HPDE6-E6E7 (cell line): ENCODE data around the gene SLC2A4RG.

Experiments used
- DNase-seq: peaks from one replicate; pipeline ENCODE4 v3.0.0; 2011; ENCODE audit warnings: missing footprints; ENCODE audit errors: extremely low spot score

Gene SLC2A4RG

GRCh38 chr20:63740627-63741353 lies 1.2 kb downstream of the SLC2A4RG start:
- DNase-seq, result peak; percentile 97

- DNase-seq, result no peak
These were observed 1.7 kb downstream of the SLC2A4RG start for GRCh38 chr20:63741354-63741675.

- DNase-seq, result no peak
These were observed 2.3 kb downstream of the SLC2A4RG start for GRCh38 chr20:63741676-63742380.

- DNase-seq, result no peak
These were observed 2.9 kb downstream of the SLC2A4RG start for GRCh38 chr20:63742381-63743024.

GRCh38 chr20:63743210-63743970 lies 3.8 kb downstream of the SLC2A4RG start:
- no peak for DNase-seq

- DNase-seq, result no peak
These were observed 4.6 kb downstream of the SLC2A4RG start for GRCh38 chr20:63744158-63744557.

- DNase-seq, result no peak
These were observed 5.2 kb downstream of the SLC2A4RG start for GRCh38 chr20:63744574-63745423.

GRCh38 chr20:63745424-63745805 lies 5.8 kb downstream of the SLC2A4RG start:
- DNase-seq, result no peak

GRCh38 chr20:63745961-63746731 lies 6.6 kb downstream of the SLC2A4RG start:
- DNase-seq, result no peak

- DNase-seq, result no peak
These were observed 7.3 kb downstream of the SLC2A4RG start for GRCh38 chr20:63746751-63747315.

GRCh38 chr20:63747622-63748069 lies 8.1 kb downstream of the SLC2A4RG start:
- DNase-seq, result no peak

- DNase-seq, result no peak
These were observed 8.7 kb downstream of the SLC2A4RG start for GRCh38 chr20:63748070-63748933.

GRCh38 chr20:63748934-63749270 lies 9.3 kb downstream of the SLC2A4RG start:
- DNase-seq, result no peak

GRCh38 chr20:63749597-63750508 lies 10.3 kb downstream of the SLC2A4RG start:
- DNase-seq, result no peak

- no peak for DNase-seq
These were observed 11.4 kb downstream of the SLC2A4RG start for GRCh38 chr20:63750807-63751470.

- DNase-seq, result no peak
These were observed 12.1 kb downstream of the SLC2A4RG start for GRCh38 chr20:63751471-63752271.
